H1 (cell line): ENCODE data around the gene ZMYM2. TPM values are rescaled to one million over a fixed set of nuclear protein-coding genes. Genes with fewer than 3 reads are reported as not detected.

Experiments used
- CBX5 ChIP-seq: fragments of 300-800, 300-1000 bp; sonication (generic); IDR thresholded peaks from 2 replicates; pipeline ENCODE4 v1.7.1; 2016; ENCODE audit warnings: antibody characterized with exemption, low read length, low read depth
- CBX8 ChIP-seq: fragments of 300-800, 300-1000 bp; sonication (generic); IDR thresholded peaks from 2 replicates; pipeline ENCODE4 v1.7.1; 2016; ENCODE audit warnings: low read depth, low read length, borderline replicate concordance
- EP300 ChIP-seq, 2 experiments: IDR thresholded peaks; 1 replicate in 1 of 2; 2 replicates in 1 of 2; pipeline ENCODE4 v1.6.1; 2011 to 2012; ENCODE audit warnings: low read depth in 2 of 2, low read length in 2 of 2, mild to moderate bottlenecking in 2 of 2, borderline replicate concordance in 1 of 2, inconsistent platforms in 1 of 2, moderate library complexity in 1 of 2
- GTF2F1 ChIP-seq: IDR thresholded peaks from 2 replicates; pipeline ENCODE4 v1.6.1; 2012; ENCODE audit warnings: low read depth, low read length, improper control_type of control experiment, borderline replicate concordance
- HDAC6 ChIP-seq: IDR thresholded peaks from one replicate; pipeline ENCODE4 v1.7.1; 2012; ENCODE audit warnings: low read depth, mild to moderate bottlenecking, inconsistent platforms, low read length, moderate library complexity
- SIX5 ChIP-seq: IDR thresholded peaks from 2 replicates; pipeline ENCODE4 v1.6.1; 2011; ENCODE audit warnings: mild to moderate bottlenecking, low read depth, low read length
- polyA plus RNA-seq, 7 experiments: library from polyadenylated mRNA; depleted of rRNA in 3 of 7; stranded (reverse) in 5 of 7; unstranded in 2 of 7; fragments of >200 nt in 5 of 7; fragments of 200-250 nt in 2 of 7; gene quantifications; 1 replicate in 5 of 7; 2 replicates in 1 of 7; 4 replicates in 1 of 7; pipeline versions ENCODE4 v1.2.1 to v1.2.3, GENCODE V29; 2011 to 2013; ENCODE audit warnings: missing spikeins in 2 of 7, mixed read lengths in 2 of 7
- total RNA-seq: library from RNA; stranded (reverse); fragmentation: NEBNext Ultra II Directional; extraction: Animal tissue kit (Norgen Biotek cat#: 25700); gene quantifications from 2 replicates; pipeline ENCODE4 v1.2.1, GENCODE V29; 2021

ZMYM2 gene
- total and polyA plus RNA-seq, 2 of the 8 experiments (the other 6 are each of a cell fraction or from before 2014, with no cell fraction given) = 41.2 to 159 TPM

- TF ChIP-seq HDAC6 = no peak
- no peak for TF ChIP-seq SIX5
- TF ChIP-seq EP300 (IDR thresholded peaks at IDR 0.05; ENCODE audit: borderline replicate concordance in 1 of 2, low read depth in 2 of 2, low read length in 2 of 2) = no peak
- TF ChIP-seq CBX8 = no peak
- no peak for TF ChIP-seq CBX5
- no peak for TF ChIP-seq GTF2F1
These were observed 8.2 kb upstream of the ZMYM2 start (continued) for GRCh38 chr13:19950374-19950773.
